HuH-7 (cell line): ENCODE results near the gene RAVER1.
"Not testable (repeated sequence)": the region's sequence is repeated elsewhere in the genome, so short reads cannot be mapped to it uniquely, and the experiment has no call there.

ENCODE experiments used
- DNase-seq: peaks from one replicate; pipeline ENCODE4 v3.0.0; 2011; ENCODE audit warnings: low spot score

RAVER1 gene

GRCh38 chr19:10290357-10290875 lies 42.9 kb downstream of the RAVER1 start:
- peak; percentile 32 for DNase-seq

- peak; percentile 20 for DNase-seq
Observed at GRCh38 chr19:10289836-10290356, 43.4 kb downstream of the RAVER1 start, which contains the start of gene ICAM5. Gene ICAM5 (plus strand): TSS chr19:10289952. CDS start chr19:10290044, 92 bp downstream.

- peak; percentile 68 for DNase-seq
Observed at GRCh38 chr19:10289167-10289835, 44.0 kb downstream of the RAVER1 start.

- DNase-seq = peak; percentile 82
Observed at GRCh38 chr19:10288662-10289166, 44.6 kb downstream of the RAVER1 start.

GRCh38 chr19:10286803-10287737 lies 46.3 kb downstream of the RAVER1 start, which contains the start of gene ICAM4:
Gene ICAM4 (plus strand): TSS chr19:10286955. CDS start chr19:10287013, 58 bp downstream.
- peak; percentile 44 for DNase-seq

- no peak for DNase-seq
Observed at GRCh38 chr19:10285393-10285792, 47.9 kb downstream of the RAVER1 start.

- no peak for DNase-seq
Observed at GRCh38 chr19:10284960-10285278, 48.4 kb downstream of the RAVER1 start.

GRCh38 chr19:10284065-10284959 lies 49.0 kb downstream of the RAVER1 start:
- no peak for DNase-seq

- no peak for DNase-seq
Observed at GRCh38 chr19:10283301-10284064, 49.8 kb downstream of the RAVER1 start.

GRCh38 chr19:10282043-10282442 lies 51.3 kb downstream of the RAVER1 start:
- not testable (repeated sequence) for DNase-seq

- no peak for DNase-seq
Observed at GRCh38 chr19:10279737-10280442, 53.4 kb downstream of the RAVER1 start.

GRCh38 chr19:10278935-10279334 lies 54.4 kb downstream of the RAVER1 start:
- DNase-seq = no peak

GRCh38 chr19:10277795-10278589 lies 55.3 kb downstream of the RAVER1 start:
- no peak for DNase-seq

- DNase-seq = no peak
Observed at GRCh38 chr19:10274589-10274988, 58.7 kb downstream of the RAVER1 start.

- no peak for DNase-seq
Observed at GRCh38 chr19:10271543-10272086, 61.7 kb downstream of the RAVER1 start.

GRCh38 chr19:10270616-10271394 lies 62.5 kb downstream of the RAVER1 start, which contains the start of gene ICAM1:
Gene ICAM1 (plus strand): TSS chr19:10271120. CDS start chr19:10271160, 40 bp downstream.
- peak; percentile 72 for DNase-seq

- DNase-seq = no peak
Observed at GRCh38 chr19:10270180-10270615, 63.1 kb downstream of the RAVER1 start.
